Calu3 (cell line): ENCODE results near the gene CDYL2. TPM values are rescaled to one million over a fixed set of nuclear protein-coding genes. Genes with fewer than 3 reads are reported as not detected.

Experiments
- BruUV-seq: library from RNA; stranded (reverse); fragments of 400-500 nt; replicated peaks from 2 replicates; lab custom pipeline; 2021; lab: Mats Ljungman, UMichigan
- CTCF ChIA-PET: fragments of 300-600 bp; sonication (Branson Sonifier 250); formaldehyde crosslinking; loops from one replicate; lab custom pipeline; 2022; ENCODE audit warnings: antibody characterized with exemption; lab: Charles Lee
- DNase-seq: peaks from one replicate; pipeline ENCODE4 v3.0.0; 2022
- H3K27ac Mint-ChIP-seq: one replicate; pipeline ENCODE4 v1.8.0; 2022; ENCODE audit warnings: mixed read lengths; ENCODE audit not compliant: unreplicated experiment
- H3K27me3 Mint-ChIP-seq: one replicate; pipeline ENCODE4 v1.8.0; 2022; ENCODE audit warnings: mixed read lengths; ENCODE audit not compliant: unreplicated experiment
- H3K36me3 Mint-ChIP-seq: one replicate; pipeline ENCODE4 v1.8.0; 2022; ENCODE audit warnings: mild to moderate bottlenecking, moderate library complexity, mixed read lengths; ENCODE audit not compliant: insufficient read depth, unreplicated experiment
- H3K4me1 Mint-ChIP-seq: one replicate; pipeline ENCODE4 v1.8.0; 2022; ENCODE audit warnings: mild to moderate bottlenecking, low read depth, mixed read lengths; ENCODE audit not compliant: unreplicated experiment
- H3K4me3 Mint-ChIP-seq: one replicate; pipeline ENCODE4 v1.8.0; 2022; ENCODE audit warnings: mild to moderate bottlenecking, low read depth, moderate library complexity, mixed read lengths; ENCODE audit not compliant: unreplicated experiment
- H3K9me3 Mint-ChIP-seq: one replicate; pipeline ENCODE4 v1.8.0; 2022; ENCODE audit warnings: low read depth, mixed read lengths; ENCODE audit not compliant: unreplicated experiment
- CTCF ChIP-seq: fragments of 200-600 bp; IDR thresholded peaks from one replicate; pipeline ENCODE4 v1.8.0; 2022; ENCODE audit warnings: antibody characterized with exemption; ENCODE audit not compliant: unreplicated experiment
- intact Hi-C: fragments of 100-400 bp; cut with micrococcal nuclease; formaldehyde crosslinking; loops from one replicate; pipeline ENCODE4 v1.10.0; 2022; ENCODE audit not compliant: unreplicated experiment
- total RNA-seq: library from RNA; stranded (reverse); gene quantifications from 2 replicates; pipeline ENCODE4 v1.2.3, GENCODE V29; 2022

Gene CDYL2
- total RNA-seq, 1 experiment from 2014 or later: 1.0 TPM

GRCh38 chr16:80711406-80711805, 93.0 kb downstream of the CDYL2 start:
- no peaks in the 10 kb centered on the region for H3K36me3 Mint-ChIP-seq
- no peak overlapping the region for H3K27ac Mint-ChIP-seq
- intact Hi-C loops: no loop called here
- H3K4me3 Mint-ChIP-seq: no peak overlapping the region
- H3K9me3 Mint-ChIP-seq: peaks cover 2% of the 10 kb centered on the region
- H3K4me1 Mint-ChIP-seq: no peaks in the 10 kb centered on the region
- BruUV-seq: no TSS peak
- CTCF ChIA-PET: interaction anchor here (0.5 kb wide), 1 partner anchor 290 kb away, joined by 3 read pairs; no protein-coding TSS in a partner anchor
- DNase-seq: no peak
- TF ChIP-seq CTCF: no peak
- no peaks in the 10 kb centered on the region for H3K27me3 Mint-ChIP-seq

- BruUV-seq: no TSS peak
- no peak overlapping the region for H3K4me3 Mint-ChIP-seq
- H3K9me3 Mint-ChIP-seq: peaks cover 4% of the 10 kb centered on the region
- no peak for TF ChIP-seq CTCF
- DNase-seq: no peak
- H3K27me3 Mint-ChIP-seq: no peaks in the 10 kb centered on the region
- H3K36me3 Mint-ChIP-seq: no peaks in the 10 kb centered on the region
- CTCF ChIA-PET: interaction anchor here (0.5 kb wide), 1 partner anchor 291 kb away, joined by 3 read pairs; no protein-coding TSS in a partner anchor
- no peak overlapping the region for H3K27ac Mint-ChIP-seq
- H3K4me1 Mint-ChIP-seq: no peaks in the 10 kb centered on the region
- intact Hi-C loops: no loop called here
Observed at GRCh38 chr16:80710918-80711317, 93.5 kb downstream of the CDYL2 start.

GRCh38 chr16:80708823-80709222, 95.6 kb downstream of the CDYL2 start:
- Mint-ChIP-seq H3K36me3 (no peaks in the 10 kb centered on the region), H3K4me3 (no peak overlapping the region), H3K27me3 (peaks cover 11% of the 10 kb centered on the region), H3K9me3 (peaks cover 9% of the 10 kb centered on the region), H3K27ac (no peak overlapping the region), H3K4me1 (no peaks in the 10 kb centered on the region)
- BruUV-seq: no TSS peak
- no peak for TF ChIP-seq CTCF
- intact Hi-C loops: no loop called here
- CTCF ChIA-PET: interaction anchor here (0.9 kb wide), 1 partner anchor 10 kb away, joined by 4 read pairs; no protein-coding TSS in a partner anchor
- DNase-seq: no peak

GRCh38 chr16:80707686-80708085, 96.7 kb downstream of the CDYL2 start:
- Mint-ChIP-seq H3K36me3 (no peaks in the 10 kb centered on the region), H3K4me3 (no peak overlapping the region), H3K27me3 (peaks cover 16% of the 10 kb centered on the region), H3K4me1 (no peaks in the 10 kb centered on the region), H3K9me3 (peaks cover 7% of the 10 kb centered on the region), H3K27ac (no peak overlapping the region)
- CTCF ChIA-PET: no interaction called here
- no peak for TF ChIP-seq CTCF
- intact Hi-C loops: no loop called here
- no peak for DNase-seq
- no TSS peak for BruUV-seq
